WERI-Rb-1 (cell line): ENCODE measurements around the gene TUBB3.

Source experiments
- DNase-seq: peaks from one replicate; pipeline ENCODE4 v3.0.0-alpha.2; 2020
- H3K27ac ChIP-seq: fragments of 250-450 bp; sonication (Bioruptor Pico); 2 replicates; pipeline ENCODE4 v1.5.1; 2020; ENCODE audit warnings: mild to moderate bottlenecking, moderate library complexity
- H3K27me3 ChIP-seq: fragments of 250-450 bp; sonication (Bioruptor Pico); 2 replicates; pipeline ENCODE4 v1.5.1; 2021; ENCODE audit warnings: mild to moderate bottlenecking, low read depth, moderate library complexity; ENCODE audit not compliant: insufficient read depth, severe bottlenecking
- H3K36me3 ChIP-seq: fragments of 250-450 bp; sonication (Bioruptor Pico); 2 replicates; pipeline ENCODE4 v1.5.1; 2020; ENCODE audit warnings: mild to moderate bottlenecking, moderate library complexity
- H3K4me3 ChIP-seq: 2 replicates; pipeline ENCODE4 v1.5.1; 2011; ENCODE audit warnings: low read depth, mild to moderate bottlenecking, control low read depth, low read length
- H3K9me3 ChIP-seq: fragments of 250-450 bp; sonication (Bioruptor Pico); 2 replicates; pipeline ENCODE4 v1.5.1; 2021; ENCODE audit warnings: mild to moderate bottlenecking, moderate library complexity; ENCODE audit not compliant: severe bottlenecking
- CTCF ChIP-seq: IDR thresholded peaks from 2 replicates; pipeline ENCODE4 v1.5.1; 2011; ENCODE audit warnings: low read depth, mild to moderate bottlenecking, control low read depth, inconsistent platforms, low read length

Gene TUBB3

DNA sequence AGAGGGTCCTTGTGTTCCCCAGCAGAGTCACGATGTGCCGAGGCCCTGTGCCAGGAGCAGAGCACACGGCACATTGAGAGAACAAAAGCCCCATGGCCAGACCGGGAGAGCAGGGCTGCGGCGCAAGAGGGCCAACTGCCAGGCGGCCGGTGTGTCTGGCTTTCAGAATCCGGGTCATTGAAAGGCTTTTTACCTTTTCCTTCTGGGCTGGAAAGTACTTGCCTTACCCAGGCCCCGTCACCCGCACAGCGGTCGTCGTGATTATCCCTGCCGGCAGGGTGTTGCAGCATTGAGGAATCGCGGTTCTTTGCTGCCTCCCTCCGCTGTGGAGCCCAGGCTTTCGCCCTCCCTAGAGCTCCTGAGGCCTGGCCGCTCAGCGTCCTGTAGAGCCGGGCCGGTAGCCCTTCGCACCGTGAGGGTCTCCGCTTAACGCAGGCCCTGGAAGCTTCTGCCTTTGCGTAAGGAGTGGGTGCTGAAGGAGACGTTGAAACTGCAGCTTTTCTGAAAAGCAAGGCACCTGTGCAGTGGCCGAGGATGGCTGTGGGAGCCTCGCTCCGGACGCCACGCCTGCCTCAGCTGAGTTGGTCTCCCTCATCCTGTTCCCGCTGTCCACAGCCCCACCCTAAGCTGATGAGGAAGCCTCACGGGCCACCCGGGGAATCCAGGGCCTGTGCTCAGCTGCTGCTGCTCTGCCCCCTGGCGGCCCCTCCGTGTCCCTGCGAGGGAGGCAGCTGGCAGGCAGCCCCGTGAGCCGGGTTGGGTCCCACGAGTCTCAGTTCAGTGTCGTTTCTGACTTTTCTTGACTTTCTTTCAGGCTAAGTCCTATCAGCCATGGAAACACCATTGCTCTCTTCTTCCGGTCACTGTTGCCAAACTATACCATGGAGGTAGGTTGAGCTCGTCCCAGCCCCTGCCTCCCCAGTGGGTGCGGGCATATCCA lies 13.1 kb upstream of the TUBB3 start:
- TF ChIP-seq CTCF, result peak; percentile 83
- Histone ChIP-seq H3K27ac (peak overlapping the region; percentile 28; the same call in 1 of the 2 replicates), H3K9me3 (no peaks in the 10 kb centered on the region), H3K36me3 (peaks cover 8% of the 10 kb centered on the region; the same call in 1 of the 2 replicates), H3K27me3 (no peaks in the 10 kb centered on the region), H3K4me3 (no peak overlapping the region)
- DNase-seq, result peak; percentile 77

- no peak for TF ChIP-seq CTCF
- no peaks in the 10 kb centered on the region for H3K27me3 ChIP-seq
- DNase-seq, result no peak
- no peaks in the 10 kb centered on the region for H3K9me3 ChIP-seq
- H3K27ac ChIP-seq, result no peak overlapping the region
- H3K36me3 ChIP-seq, result peaks cover 8% of the 10 kb centered on the region; the same call in 1 of the 2 replicates
- H3K4me3 ChIP-seq, result no peak overlapping the region
Observed at GRCh38 chr16:89910717-89911354, 12.3 kb upstream of the TUBB3 start.

DNA sequence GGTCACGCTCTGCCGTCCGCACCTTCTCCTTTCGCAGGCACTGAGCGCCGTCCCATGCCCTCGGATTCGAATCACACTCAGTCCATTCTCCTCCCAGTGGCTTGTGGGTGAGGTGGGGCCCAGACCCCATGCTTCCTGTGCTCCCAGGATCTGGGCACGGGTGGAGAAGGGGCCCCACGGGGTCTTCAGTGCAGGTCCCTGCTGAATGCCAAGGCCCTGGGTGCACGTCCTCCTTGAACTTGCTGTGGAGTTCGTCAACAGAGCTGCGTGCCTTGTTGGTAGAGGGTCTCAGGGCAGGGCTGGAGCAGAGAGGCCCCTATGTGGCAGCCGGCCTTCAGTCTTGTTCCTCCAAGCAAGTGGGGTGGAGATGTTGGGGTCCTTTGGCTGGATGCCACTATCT lies 11.8 kb upstream of the TUBB3 start:
- H3K27ac ChIP-seq, result no peak overlapping the region
- H3K27me3 ChIP-seq, result no peaks in the 10 kb centered on the region
- H3K36me3 ChIP-seq, result peaks cover 8% of the 10 kb centered on the region; the same call in 1 of the 2 replicates
- H3K9me3 ChIP-seq, result no peaks in the 10 kb centered on the region
- no peak overlapping the region for H3K4me3 ChIP-seq
- TF ChIP-seq CTCF, result no peak
- no peak for DNase-seq

DNA sequence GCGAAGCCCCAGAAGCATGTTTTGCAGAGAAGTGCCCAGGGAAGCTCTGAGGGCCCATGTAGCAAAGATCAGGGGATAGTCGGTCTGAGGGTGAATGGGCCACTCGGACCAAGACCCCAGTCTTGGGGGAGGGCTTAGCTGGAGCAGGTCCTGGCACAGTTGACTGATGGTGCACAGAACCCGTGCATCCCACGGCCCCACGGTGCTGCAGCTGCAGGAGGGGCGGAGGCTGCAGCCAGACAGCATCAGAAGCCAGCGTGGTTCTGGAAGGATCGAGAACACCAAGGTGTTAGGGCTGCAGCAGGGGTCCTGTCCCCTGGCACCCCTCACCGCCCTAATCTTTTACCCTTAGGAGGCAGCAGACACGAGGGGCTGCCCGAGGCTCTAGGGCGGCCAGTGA lies 11.0 kb upstream of the TUBB3 start:
- no peak overlapping the region for H3K27ac ChIP-seq
- H3K4me3 ChIP-seq, result no peak overlapping the region
- DNase-seq, result no peak
- no peaks in the 10 kb centered on the region for H3K27me3 ChIP-seq
- no peaks in the 10 kb centered on the region for H3K9me3 ChIP-seq
- H3K36me3 ChIP-seq, result peaks cover 8% of the 10 kb centered on the region; the same call in 1 of the 2 replicates
- no peak for TF ChIP-seq CTCF

DNA sequence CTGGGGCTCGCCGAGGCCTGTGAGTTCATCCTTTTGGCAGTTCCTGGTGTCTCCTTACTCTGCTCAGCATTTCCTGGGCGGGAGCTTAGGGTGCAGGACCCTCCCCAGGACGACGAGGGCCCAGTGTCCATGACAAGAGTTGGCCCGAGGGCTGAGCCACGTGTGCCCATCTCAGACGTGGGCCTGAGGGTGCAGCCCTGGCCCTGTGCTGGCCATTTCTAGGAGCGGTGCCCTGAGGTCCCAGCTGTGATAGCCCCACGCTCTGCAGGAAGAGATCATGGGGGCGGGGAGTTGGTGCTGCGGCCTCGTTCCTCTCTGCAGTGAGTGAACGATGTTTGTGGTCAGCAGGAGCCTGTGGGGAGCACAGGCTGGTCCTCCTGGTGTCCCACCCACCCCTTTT lies 10.5 kb upstream of the TUBB3 start:
- H3K27me3 ChIP-seq, result no peaks in the 10 kb centered on the region
- DNase-seq, result no peak
- H3K36me3 ChIP-seq, result peaks cover 8% of the 10 kb centered on the region; the same call in 1 of the 2 replicates

More for the DNA sequence above, 10.5 kb upstream of the TUBB3 start:
- Histone ChIP-seq H3K27ac (no peak overlapping the region), H3K4me3 (no peak overlapping the region), H3K9me3 (no peaks in the 10 kb centered on the region)
- TF ChIP-seq CTCF, result no peak
